Kidney (tissue), 14 donors: Measurements from ENCODE around the gene RETREG1. TPM values are rescaled to one million over a fixed set of nuclear protein-coding genes. Genes with fewer than 3 reads are reported as not detected.
"Not testable (repeated sequence)": the region's sequence is repeated elsewhere in the genome, so short reads cannot be mapped to it uniquely, and the experiment has no call there.

Source experiments
- DNase-seq, 5 donors: peaks; one replicate each; pipeline ENCODE4 v3.0.0-alpha.2; 2013 to 2020
- FAIRE-seq: peaks from 2 replicates; lab custom pipeline; 2012; peaks lifted over from hg19 to GRCh38; lab: Jason Lieb, UNC
- H3K27ac ChIP-seq, 2 donors: one replicate each; pipeline ENCODE4 v1.7.0; 2013; ENCODE audit warnings: low read depth in 2 of 2, low read length in 2 of 2, inconsistent platforms in 1 of 2
- H3K27me3 ChIP-seq: one replicate; pipeline ENCODE4 v1.7.1; 2013; ENCODE audit warnings: low read length, inconsistent platforms; ENCODE audit not compliant: control insufficient read depth, insufficient read depth
- H3K36me3 ChIP-seq, 3 donors: one replicate each; pipeline versions ENCODE4 v1.7.0 to v1.7.1; 2013; ENCODE audit warnings: low read length in 3 of 3, control low read depth in 1 of 3, inconsistent platforms in 1 of 3; ENCODE audit not compliant: insufficient read depth in 3 of 3, control insufficient read depth in 2 of 3
- H3K4me1 ChIP-seq, 3 donors: one replicate each; pipeline versions ENCODE4 v1.7.0 to v1.7.1; 2013; ENCODE audit warnings: low read length in 3 of 3, inconsistent platforms in 1 of 3, low read depth in 1 of 3; ENCODE audit not compliant: control insufficient read depth in 2 of 3, insufficient read depth in 2 of 3
- H3K4me3 ChIP-seq, 3 donors: one replicate each; pipeline versions ENCODE4 v1.7.0 to v1.8.1; 2013; ENCODE audit warnings: low read length in 3 of 3, control low read depth in 1 of 3, inconsistent platforms in 1 of 3
- H3K9ac ChIP-seq, 3 donors: one replicate each; pipeline versions ENCODE4 v1.7.0 to v1.7.1; 2013; ENCODE audit warnings: low read length in 3 of 3, control low read depth in 1 of 3, inconsistent platforms in 1 of 3
- H3K9me3 ChIP-seq, 3 donors: one replicate each; pipeline versions ENCODE4 v1.7.0 to v1.7.1; 2013; ENCODE audit warnings: low read length in 3 of 3, control low read depth in 1 of 3, inconsistent platforms in 1 of 3; ENCODE audit not compliant: control insufficient read depth in 2 of 3, insufficient read depth in 1 of 3
- CTCF ChIP-seq: IDR thresholded peaks from 3 replicates; pipeline ENCODE4 v1.5.1; 2012; ENCODE audit warnings: mild to moderate bottlenecking, moderate library complexity, borderline replicate concordance; ENCODE audit not compliant: insufficient read depth; ENCODE audit errors: extremely low read depth
- intact Hi-C: fragments of 100-400 bp; cut with DNase I; formaldehyde crosslinking; loops from one replicate; pipeline ENCODE4 v1.11.1; 2022
- polyA plus RNA-seq: library from polyadenylated mRNA; stranded (reverse); fragments of 350-450 nt; fragmentation: Illumina TruSeq; extraction: RNeasy Lipid Tissue Mini Kit (QIAGEN cat#74804); gene quantifications from one replicate; pipeline ENCODE4 v1.2.3, GENCODE V29; 2014; ENCODE audit warnings: low read depth, low replicate concordance; ENCODE audit not compliant: insufficient read depth
- total RNA-seq: library from RNA; stranded (reverse); fragmentation: NEBNext Ultra II Directional; extraction: Animal tissue kit (Norgen Biotek cat#: 25700); gene quantifications from one replicate; pipeline ENCODE4 v1.2.1, GENCODE V29; 2021
- donor health status: control.
- donor health status: control.
- donor health status: control.
- donor health status: control.
- donor health status: control.
- donor health status: DM: yes; HTN: yes; CAD: no.
- donor health status: Normal renal cell carcinoma (clear cell type).

Gene RETREG1
- total and polyA plus RNA-seq, 2 donors from 2014 or later: 53.6 to 104 TPM

DNA sequence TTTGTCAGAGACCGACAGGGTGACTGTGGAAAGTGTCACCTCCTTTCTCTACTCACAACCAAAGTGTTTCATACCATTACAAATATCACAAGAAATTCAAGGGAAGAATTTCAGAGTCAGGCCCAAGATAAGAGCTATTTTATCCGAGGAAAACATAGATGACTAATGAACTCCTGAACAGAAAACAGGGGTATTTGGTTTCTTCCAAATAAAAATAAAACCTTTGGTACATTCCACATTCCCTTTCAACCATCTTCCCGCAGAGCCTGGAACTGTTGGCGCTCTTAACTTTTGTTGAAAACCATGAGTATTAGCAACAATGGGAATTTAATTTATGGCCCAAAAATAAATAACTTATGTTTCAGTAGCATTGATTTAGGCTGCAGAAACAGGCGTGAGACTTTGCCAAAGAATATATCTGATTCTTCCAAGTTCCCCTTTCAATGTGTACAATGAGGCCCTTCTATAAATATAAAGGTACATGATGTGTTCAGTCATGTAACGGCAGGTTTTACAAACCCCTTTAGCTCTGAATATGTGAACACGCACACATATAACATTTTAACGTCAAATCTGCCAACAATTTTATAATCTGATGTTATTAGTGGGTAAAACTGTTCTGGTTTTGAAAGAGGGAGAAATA lies 69.5 kb downstream of the RETREG1 start:
- FAIRE-seq: no peak
- Histone ChIP-seq H3K4me3 (no peak overlapping the region), H3K27me3 (no peaks in the 10 kb centered on the region)

GRCh38 chr5:16546732-16547131 lies 70.1 kb downstream of the RETREG1 start:
- no peak for TF ChIP-seq CTCF

More for the DNA sequence above, 69.5 kb downstream of the RETREG1 start:
- no peak for TF ChIP-seq CTCF
- peaks cover 0 to under 1% (median 0%) of the 10 kb centered on the region in 3 donors for H3K4me1 ChIP-seq
- no peaks in the 10 kb centered on the region for H3K36me3 ChIP-seq
- H3K9ac ChIP-seq: no peak overlapping the region
- no peaks in the 10 kb centered on the region for H3K9me3 ChIP-seq
- intact Hi-C loops: no loop called here
- peak overlapping the region in 1 of 2 donors; percentile 23 for H3K27ac ChIP-seq
- DNase-seq: no peak

GRCh38 chr5:16544607-16545374 lies 72.0 kb downstream of the RETREG1 start:
- FAIRE-seq (no peak), DNase-seq (no peak)
- Histone ChIP-seq H3K9ac (no peak overlapping the region), H3K4me3 (no peak overlapping the region), H3K9me3 (no peaks in the 10 kb centered on the region), H3K27me3 (no peaks in the 10 kb centered on the region), H3K4me1 (peaks cover 0 to 11% (median 0%) of the 10 kb centered on the region in 3 donors), H3K27ac (peak overlapping the region in 1 of 2 donors; percentile 23), H3K36me3 (no peaks in the 10 kb centered on the region)
- intact Hi-C loops: no loop called here
- no peak for TF ChIP-seq CTCF

More at GRCh38 chr5:16546732-16547131, 70.1 kb downstream of the RETREG1 start:
- no peak overlapping the region for H3K27ac ChIP-seq
- H3K9ac ChIP-seq: no peak overlapping the region
- FAIRE-seq (no peak), DNase-seq (peak in 2 of 5 donors; percentile 18 to 20)
- no peaks in the 10 kb centered on the region for H3K9me3 ChIP-seq
- H3K4me1 ChIP-seq: no peaks in the 10 kb centered on the region
- no peak overlapping the region for H3K4me3 ChIP-seq
- no peaks in the 10 kb centered on the region for H3K36me3 ChIP-seq
- no peaks in the 10 kb centered on the region for H3K27me3 ChIP-seq
- intact Hi-C loops: no loop called here

GRCh38 chr5:16543206-16543605 lies 73.6 kb downstream of the RETREG1 start:
- H3K9ac ChIP-seq, H3K27ac ChIP-seq, H3K4me3 ChIP-seq, FAIRE-seq, H3K27me3 ChIP-seq, DNase-seq, H3K9me3 ChIP-seq, intact Hi-C loops, H3K36me3 ChIP-seq: not testable (repeated sequence)
- peaks cover 0 to 16% (median 2%) of the 10 kb centered on the region in 3 donors for H3K4me1 ChIP-seq
